ENCODE results near the gene ABHD6. TPM values are rescaled to one million over a fixed set of nuclear protein-coding genes. Genes with fewer than 3 reads are reported as not detected.

The ABHD6 gene
- total RNA-seq, 1 donor from 2014 or later: 7.4 TPM

DNA sequence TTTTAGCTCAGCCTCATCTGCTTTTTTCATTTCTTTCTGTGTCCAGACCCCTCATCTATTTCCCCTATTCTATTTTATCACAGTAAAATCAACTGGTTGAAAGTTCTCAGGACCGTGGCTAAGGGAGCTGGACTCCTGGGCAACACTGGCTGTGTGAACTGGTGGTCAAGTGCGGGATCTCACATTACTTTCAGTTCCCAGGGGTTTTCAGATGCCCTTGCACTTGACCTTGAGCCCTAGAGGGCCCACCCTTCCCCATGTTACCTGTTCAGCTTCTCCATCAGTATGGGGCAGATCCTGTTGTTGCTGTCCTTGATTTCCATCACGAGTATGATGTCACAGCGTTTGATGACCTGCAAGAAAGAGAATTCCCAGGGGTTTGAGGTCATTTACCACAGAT lies 29.6 kb upstream of the ABHD6 start:
- Mint-ChIP-seq H3K9me3 (ENCODE audit: unreplicated experiment) (no peaks in the 10 kb centered on the region), H3K4me3 (ENCODE audit: unreplicated experiment) (no peak overlapping the region), H3K4me1 (ENCODE audit: unreplicated experiment) (no peaks in the 10 kb centered on the region), H3K27me3 (ENCODE audit: unreplicated experiment) (peaks cover 36% of the 10 kb centered on the region), H3K27ac (ENCODE audit: unreplicated experiment) (no peak overlapping the region), H3K36me3 (ENCODE audit: unreplicated experiment) (no peaks in the 10 kb centered on the region)
- DNase-seq (ENCODE audit: extremely low spot score, unreplicated experiment): no peak
- TF ChIP-seq, protein P1, sequence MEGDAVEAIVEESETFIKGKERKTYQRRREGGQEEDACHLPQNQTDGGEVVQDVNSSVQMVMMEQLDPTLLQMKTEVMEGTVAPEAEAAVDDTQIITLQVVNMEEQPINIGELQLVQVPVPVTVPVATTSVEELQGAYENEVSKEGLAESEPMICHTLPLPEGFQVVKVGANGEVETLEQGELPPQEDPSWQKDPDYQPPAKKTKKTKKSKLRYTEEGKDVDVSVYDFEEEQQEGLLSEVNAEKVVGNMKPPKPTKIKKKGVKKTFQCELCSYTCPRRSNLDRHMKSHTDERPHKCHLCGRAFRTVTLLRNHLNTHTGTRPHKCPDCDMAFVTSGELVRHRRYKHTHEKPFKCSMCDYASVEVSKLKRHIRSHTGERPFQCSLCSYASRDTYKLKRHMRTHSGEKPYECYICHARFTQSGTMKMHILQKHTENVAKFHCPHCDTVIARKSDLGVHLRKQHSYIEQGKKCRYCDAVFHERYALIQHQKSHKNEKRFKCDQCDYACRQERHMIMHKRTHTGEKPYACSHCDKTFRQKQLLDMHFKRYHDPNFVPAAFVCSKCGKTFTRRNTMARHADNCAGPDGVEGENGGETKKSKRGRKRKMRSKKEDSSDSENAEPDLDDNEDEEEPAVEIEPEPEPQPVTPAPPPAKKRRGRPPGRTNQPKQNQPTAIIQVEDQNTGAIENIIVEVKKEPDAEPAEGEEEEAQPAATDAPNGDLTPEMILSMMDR (IDR thresholded peaks at IDR 0.05): no peak

GRCh38 chr3:58209933-58210332 lies 27.7 kb upstream of the ABHD6 start:
- H3K27ac Mint-ChIP-seq (ENCODE audit: unreplicated experiment): no peak overlapping the region
- H3K36me3 Mint-ChIP-seq (ENCODE audit: unreplicated experiment): no peaks in the 10 kb centered on the region

DNA sequence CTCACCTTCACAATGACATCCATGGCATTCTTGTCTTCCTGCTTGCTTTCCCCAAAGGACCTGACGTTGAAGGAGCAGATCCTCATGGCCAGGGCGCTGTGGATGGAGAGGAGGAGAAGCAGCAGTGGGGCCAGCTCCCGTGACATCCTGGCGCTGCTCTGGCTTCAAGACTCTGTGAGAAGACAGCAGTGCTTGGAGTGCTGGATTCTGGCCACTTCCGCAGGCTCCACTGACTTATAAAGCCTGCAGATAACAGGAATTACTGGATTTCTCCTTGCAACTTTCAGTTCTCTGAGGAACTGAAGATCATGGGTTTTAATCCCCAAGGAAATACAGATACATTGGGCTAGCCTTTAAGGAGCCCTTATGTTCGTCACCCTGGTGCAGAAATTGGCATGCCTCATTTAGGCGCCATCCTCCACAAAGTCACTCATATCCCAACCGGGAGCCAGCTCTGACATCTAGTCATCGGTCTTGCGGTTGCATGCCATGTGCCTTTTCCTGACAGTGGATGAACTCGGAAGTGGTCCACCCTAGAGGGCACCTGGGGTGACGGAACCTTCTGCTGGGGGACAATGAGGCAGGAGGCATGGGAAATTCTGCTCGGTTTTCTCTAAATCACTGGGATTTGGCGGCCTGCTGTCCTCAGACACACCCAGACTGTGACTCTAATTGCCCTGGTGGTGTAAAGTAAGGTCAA lies 26.7 kb upstream of the ABHD6 start, which contains the start of gene DNASE1L3:
TSS of gene DNASE1L3 (minus strand) at position 212 of the 700 bp plus-strand sequence. CDS start at position 146, 66 bp downstream.
- H3K9me3 Mint-ChIP-seq (ENCODE audit: unreplicated experiment): no peaks in the 10 kb centered on the region
- no peaks in the 10 kb centered on the region for H3K4me1 Mint-ChIP-seq (ENCODE audit: unreplicated experiment)
- TF ChIP-seq, protein P1 (IDR thresholded peaks at IDR 0.05): no peak
- no peaks in the 10 kb centered on the region for H3K36me3 Mint-ChIP-seq (ENCODE audit: unreplicated experiment)
- no peak within 1 kb of the TSS for H3K27ac Mint-ChIP-seq (ENCODE audit: unreplicated experiment)
- DNase-seq (ENCODE audit: extremely low spot score, unreplicated experiment): no peak
- H3K4me3 Mint-ChIP-seq (ENCODE audit: unreplicated experiment): no peak within 1 kb of the TSS
- peaks cover 56% of the 10 kb centered on the region for H3K27me3 Mint-ChIP-seq (ENCODE audit: unreplicated experiment)

More at GRCh38 chr3:58209933-58210332, 27.7 kb upstream of the ABHD6 start:
- Mint-ChIP-seq H3K27me3 (ENCODE audit: unreplicated experiment) (peaks cover 52% of the 10 kb centered on the region), H3K9me3 (ENCODE audit: unreplicated experiment) (no peaks in the 10 kb centered on the region), H3K4me3 (ENCODE audit: unreplicated experiment) (no peak overlapping the region), H3K4me1 (ENCODE audit: unreplicated experiment) (no peaks in the 10 kb centered on the region)
- DNase-seq (ENCODE audit: extremely low spot score, unreplicated experiment): no peak
- TF ChIP-seq, protein P1 (IDR thresholded peaks at IDR 0.05): no peak

- H3K4me3 Mint-ChIP-seq (ENCODE audit: unreplicated experiment): no peak overlapping the region
- H3K27ac Mint-ChIP-seq (ENCODE audit: unreplicated experiment): no peak overlapping the region
- no peaks in the 10 kb centered on the region for H3K9me3 Mint-ChIP-seq (ENCODE audit: unreplicated experiment)
- H3K36me3 Mint-ChIP-seq (ENCODE audit: unreplicated experiment): no peaks in the 10 kb centered on the region
- H3K27me3 Mint-ChIP-seq (ENCODE audit: unreplicated experiment): peaks cover 44% of the 10 kb centered on the region
- no peak for DNase-seq (ENCODE audit: extremely low spot score, unreplicated experiment)
- TF ChIP-seq, protein P1 (IDR thresholded peaks at IDR 0.05): no peak
- peaks cover 9% of the 10 kb centered on the region for H3K4me1 Mint-ChIP-seq (ENCODE audit: unreplicated experiment)
Observed at GRCh38 chr3:58214484-58215316, 22.9 kb upstream of the ABHD6 start.
